22Rv1 (cell line): Measurements from ENCODE around the gene FOXP3.

Source experiments
- H3K27ac ChIP-seq: fragments of 450-650 bp; 2 replicates; pipeline ENCODE4 v1.5.1; 2017
- CTCF ChIP-seq: fragments of 450-650 bp; IDR thresholded peaks from 2 replicates; pipeline ENCODE4 v1.5.1; 2017; ENCODE audit warnings: mild to moderate bottlenecking
- ZFX ChIP-seq: fragments of 450-650 bp; IDR thresholded peaks from 2 replicates; pipeline ENCODE4 v1.6.1; 2017; ENCODE audit warnings: antibody characterized with exemption, borderline replicate concordance

The FOXP3 gene

GRCh38 chrX:49257074-49257790 is 7.3 kb downstream of the FOXP3 start:
- H3K27ac ChIP-seq, result no peak overlapping the region
- TF ChIP-seq ZFX, result no peak
- TF ChIP-seq CTCF, result no peak

GRCh38 chrX:49256268-49256995 is 8.1 kb downstream of the FOXP3 start:
- TF ChIP-seq CTCF, result no peak
- no peak for TF ChIP-seq ZFX
- H3K27ac ChIP-seq, result no peak overlapping the region

GRCh38 chrX:49254639-49255038 is 9.9 kb downstream of the FOXP3 start:
- H3K27ac ChIP-seq, result no peak overlapping the region
- TF ChIP-seq CTCF (no peak), ZFX (no peak)

- H3K27ac ChIP-seq, result no peak overlapping the region
- no peak for TF ChIP-seq CTCF
- no peak for TF ChIP-seq ZFX
Measured at GRCh38 chrX:49251325-49251724, 13.2 kb downstream of the FOXP3 start.

- no peak overlapping the region for H3K27ac ChIP-seq
- TF ChIP-seq CTCF, result no peak
- no peak for TF ChIP-seq ZFX
Measured at GRCh38 chrX:49250578-49250977, 13.9 kb downstream of the FOXP3 start.

GRCh38 chrX:49250066-49250465 is 14.4 kb downstream of the FOXP3 start:
- H3K27ac ChIP-seq, result no peak overlapping the region
- no peak for TF ChIP-seq CTCF
- no peak for TF ChIP-seq ZFX

- no peak overlapping the region for H3K27ac ChIP-seq
- TF ChIP-seq ZFX (no peak), CTCF (no peak)
Measured at GRCh38 chrX:49249616-49250015, 14.9 kb downstream of the FOXP3 start.
